ACHN (cell line): Measurements from ENCODE around the gene SYNPR.

Source experiments
- DNase-seq: peaks from one replicate; pipeline ENCODE4 v3.0.0-alpha.2; 2015
- in situ Hi-C: cut with HindIII; loops from 2 replicates; pipeline ENCODE4 v1.10.0; 2017; ENCODE audit warnings: low sequenced_read_pairs, low pct_ligation_motif_present, low pct_unique_long_range_greater_than_20kb

The SYNPR gene

DNA sequence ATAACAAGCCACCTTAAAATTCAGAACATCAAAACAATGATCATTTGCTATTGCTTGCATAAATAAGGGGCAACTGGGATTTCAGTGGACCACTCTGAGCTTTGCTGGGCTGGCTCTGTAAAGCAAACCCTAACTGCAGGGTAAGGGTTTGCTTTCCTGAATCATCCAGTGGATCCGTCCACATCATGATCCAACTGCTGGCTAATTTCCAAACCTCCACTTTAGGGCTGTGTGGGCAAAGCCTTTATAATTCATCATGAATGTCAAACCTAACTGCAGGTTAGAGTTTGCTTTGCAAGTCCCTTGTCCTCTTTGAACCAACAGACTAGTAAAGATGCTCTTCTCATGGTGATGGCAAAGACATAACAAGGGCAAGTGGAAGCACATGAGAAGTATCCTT is 76.1 kb downstream of the SYNPR start:
- DNase-seq, result no peak
- in situ Hi-C loops, result no loop called here

DNA sequence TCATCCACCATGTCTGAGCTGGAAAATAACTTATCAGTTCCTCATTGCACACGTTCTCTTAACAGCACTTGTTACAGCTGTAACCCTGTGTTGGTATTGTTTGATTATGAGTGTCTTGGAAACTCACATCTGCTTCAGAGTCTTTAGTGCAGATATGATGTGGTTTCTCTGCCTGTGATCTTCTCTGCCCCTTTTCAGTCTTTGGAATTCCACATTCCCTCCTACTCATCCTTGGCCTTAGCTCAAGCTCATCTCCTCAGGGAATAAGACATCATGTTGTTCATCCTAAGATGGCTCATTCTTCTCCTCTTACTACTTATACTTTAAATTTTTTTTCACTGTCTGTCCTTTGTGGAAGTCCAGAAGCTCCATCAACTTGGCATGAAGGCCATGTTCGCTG is 77.7 kb downstream of the SYNPR start:
- DNase-seq, result no peak
- in situ Hi-C loops, result no loop called here

DNA sequence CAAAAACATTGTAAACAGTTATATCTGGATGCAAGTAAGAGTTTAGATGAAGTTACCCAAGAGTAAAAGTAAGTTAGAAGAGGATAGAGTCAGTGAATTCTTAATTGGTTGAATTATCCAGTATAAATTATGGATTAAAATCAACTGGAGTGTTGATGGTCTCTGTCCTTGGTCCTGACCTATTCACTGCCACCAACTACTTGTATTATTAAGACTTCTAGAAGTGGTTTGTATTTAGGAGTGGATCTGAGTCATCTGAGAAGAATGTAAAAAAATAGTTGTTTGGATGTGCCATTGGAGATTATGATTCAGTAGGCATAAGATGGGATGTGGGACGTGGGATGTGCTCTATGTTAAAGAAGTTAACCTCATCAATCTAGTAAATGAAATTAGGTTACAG is 86.4 kb downstream of the SYNPR start:
- DNase-seq, result peak; percentile 57
- in situ Hi-C loops, result no loop called here

DNA sequence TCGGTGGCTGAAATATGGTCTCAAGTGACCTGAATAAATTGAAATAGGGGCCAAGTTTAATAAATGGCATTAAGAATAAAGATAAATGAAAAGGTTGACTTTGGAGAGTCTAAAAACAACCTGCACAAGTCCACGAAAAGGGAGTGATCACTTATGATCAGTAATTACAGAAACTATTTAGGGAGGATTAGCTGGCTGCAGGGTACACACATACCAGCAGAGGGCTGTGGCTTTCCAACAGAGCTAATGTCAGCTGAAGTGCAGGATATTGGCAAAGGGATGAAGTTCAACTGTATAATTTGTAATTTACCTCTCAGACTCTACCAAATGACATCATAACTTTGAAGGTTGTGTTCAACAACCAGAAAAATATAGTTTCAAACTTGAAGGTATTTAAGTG is 86.8 kb downstream of the SYNPR start:
- peak; percentile 27 for DNase-seq
- in situ Hi-C loops, result no loop called here

DNA sequence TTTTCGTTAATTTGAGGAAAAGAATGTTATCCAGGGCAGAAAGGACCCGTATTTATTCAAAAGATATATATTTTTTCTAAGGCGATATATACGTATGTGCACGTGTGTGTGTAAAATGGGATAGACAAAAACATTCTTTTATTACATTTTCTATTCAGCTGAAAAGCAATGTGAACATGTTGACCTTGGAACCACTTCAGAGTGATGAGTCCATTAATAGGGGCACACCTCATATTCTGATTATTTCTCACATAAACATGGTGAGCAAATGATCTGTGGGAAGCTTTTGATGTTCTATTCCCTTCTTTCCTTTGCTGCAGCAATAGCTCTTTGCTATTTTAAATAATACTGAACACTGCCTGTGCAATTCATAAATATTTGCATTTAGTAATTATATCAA is 87.6 kb downstream of the SYNPR start:
- in situ Hi-C loops, result no loop called here
- DNase-seq, result no peak

DNA sequence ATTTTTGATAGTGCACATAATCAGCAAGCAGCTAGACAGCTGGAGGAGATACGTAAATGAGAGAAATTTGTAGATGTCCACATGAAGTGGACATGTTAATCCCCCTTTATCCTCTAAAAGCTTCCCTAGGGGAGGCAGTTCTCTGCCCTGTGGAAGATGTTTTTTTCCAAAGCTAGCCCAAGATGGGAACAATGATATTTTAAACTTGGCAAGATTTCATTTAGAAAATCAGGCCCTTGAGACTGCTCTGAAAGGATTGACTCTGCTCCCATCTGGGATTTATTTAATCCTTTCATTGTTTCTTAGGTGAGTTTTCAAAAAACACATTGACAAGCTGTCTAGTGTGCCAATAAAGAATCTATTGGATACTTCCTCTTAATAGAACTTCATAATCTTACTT is 92.0 kb downstream of the SYNPR start:
- in situ Hi-C loops, result no loop called here
- DNase-seq, result no peak

DNA sequence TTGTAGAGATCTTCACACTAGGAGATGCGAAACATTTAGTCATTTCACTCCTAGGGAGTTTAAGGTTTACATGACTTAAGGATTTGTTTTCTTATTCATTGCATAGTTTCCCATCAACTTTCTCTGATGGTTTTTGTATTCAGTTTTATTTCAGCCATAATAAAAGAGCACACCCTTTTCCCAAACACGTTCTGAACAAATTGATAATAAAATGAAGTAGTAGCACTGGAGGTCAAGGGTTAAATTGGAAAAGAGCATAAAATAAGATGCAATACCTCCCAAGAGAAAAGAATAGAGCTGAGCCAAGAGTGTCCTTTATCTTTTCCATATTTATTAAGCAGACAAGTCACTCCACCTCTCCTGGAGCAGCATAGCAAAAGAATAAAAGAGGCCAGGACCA is 104.9 kb downstream of the SYNPR start:
- in situ Hi-C loops, result no loop called here
- DNase-seq, result no peak

DNA sequence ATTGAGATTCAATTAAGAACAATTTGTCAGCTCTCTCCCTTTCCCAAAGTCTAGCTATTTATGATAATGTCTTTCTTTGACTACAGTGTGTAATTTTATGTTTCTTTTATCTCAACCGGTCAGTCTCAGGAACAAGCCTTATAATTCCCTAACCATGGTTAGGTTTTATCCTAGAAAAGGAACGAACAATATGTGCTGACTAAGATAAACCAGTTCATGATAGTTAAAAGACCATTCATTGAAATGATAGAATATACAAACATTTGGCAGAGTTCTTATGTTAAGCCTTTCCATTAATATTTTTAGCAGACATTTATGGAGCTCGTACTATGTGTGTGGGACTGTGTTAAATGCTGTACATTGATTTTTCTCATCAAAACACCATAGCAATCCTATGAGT is 106.3 kb downstream of the SYNPR start:
- in situ Hi-C loops, result no loop called here
- no peak for DNase-seq

DNA sequence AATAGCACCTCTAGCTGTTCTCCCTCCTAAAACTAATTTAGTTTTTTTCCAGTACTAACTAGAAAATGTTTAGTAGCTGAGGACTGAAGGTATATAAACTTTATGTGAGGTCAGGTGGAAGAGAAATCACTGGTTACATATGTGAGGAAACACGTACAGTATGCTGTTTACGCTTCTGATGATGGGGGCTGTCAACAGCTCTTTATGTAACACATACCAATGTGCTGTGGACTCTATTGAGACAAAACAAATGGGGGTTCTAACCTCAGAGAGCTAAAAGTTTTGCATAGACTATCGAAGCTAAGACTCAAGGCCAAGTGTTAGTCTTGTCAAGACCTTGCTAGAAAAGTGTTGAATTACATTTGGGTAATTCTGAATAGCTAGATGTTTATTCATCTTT is 107.5 kb downstream of the SYNPR start:
- in situ Hi-C loops, result no loop called here
- DNase-seq, result no peak

DNA sequence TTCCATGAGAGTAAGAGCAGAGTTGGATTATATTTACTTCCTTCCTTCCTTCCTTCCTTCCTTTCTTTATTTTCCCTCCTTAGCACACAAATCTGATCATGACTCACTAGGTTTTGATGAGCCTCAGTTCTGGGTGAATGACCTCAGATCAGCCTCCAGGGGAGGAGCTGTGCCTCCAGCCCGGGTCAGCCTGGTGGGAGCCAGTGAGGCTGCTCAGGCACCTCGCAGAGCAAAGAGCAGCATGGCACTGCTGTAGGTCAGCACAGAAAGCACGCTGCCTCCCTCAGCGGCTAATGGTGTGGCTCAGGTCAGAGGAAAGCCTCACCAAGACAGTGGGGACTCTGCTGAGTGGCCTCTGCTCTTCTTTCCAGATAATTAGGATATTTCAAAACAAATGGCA is 108.5 kb downstream of the SYNPR start:
- DNase-seq, result peak; percentile 66
- in situ Hi-C loops, result no loop called here

DNA sequence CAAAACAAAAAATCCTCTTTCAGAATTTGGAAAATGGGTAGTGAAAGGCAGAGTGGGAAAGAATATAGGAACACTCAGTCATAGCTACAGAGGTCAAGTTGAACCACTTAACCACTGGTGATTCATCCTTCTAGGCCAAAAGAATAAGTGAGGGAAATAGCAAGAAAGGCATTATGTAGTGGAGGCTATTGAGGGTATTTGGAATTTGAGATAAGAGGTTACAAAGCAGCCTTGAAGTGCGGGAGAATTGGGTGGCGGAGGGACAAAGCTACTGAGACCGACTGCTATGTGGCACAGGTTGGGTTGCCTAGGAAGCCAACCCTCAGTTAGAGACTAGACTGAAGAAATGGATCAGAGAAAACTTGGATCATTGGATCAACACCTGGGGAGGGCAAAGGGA is 109.5 kb downstream of the SYNPR start:
- DNase-seq, result peak; percentile 56

DNA sequence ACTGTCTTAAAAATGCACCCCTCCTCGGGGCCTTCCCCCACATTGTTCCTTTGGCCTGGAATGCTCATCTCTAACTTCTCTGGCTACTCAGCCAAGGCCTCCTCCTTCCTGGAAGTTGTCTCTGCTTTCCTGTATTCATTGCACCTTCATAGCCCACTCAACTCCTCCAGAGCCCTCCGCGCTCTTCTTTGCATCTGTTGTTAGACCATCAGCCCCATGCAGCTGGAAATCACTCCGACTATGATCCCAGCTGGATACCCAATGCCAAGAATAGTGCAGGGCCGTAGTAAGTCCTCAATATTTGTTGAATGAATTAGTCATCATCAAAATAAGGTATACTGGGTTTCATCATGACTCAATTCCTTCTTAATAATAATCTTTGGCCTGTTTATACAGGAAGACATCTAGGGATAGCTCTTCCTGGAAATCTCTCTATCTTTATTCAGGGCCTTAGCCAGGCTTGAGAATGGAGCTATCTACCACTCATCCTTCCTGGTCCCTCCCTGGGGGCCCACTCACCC is 112.7 kb downstream of the SYNPR start:
- in situ Hi-C loops, result no loop called here
- no peak for DNase-seq

More for the DNA sequence above, 109.5 kb downstream of the SYNPR start:
- in situ Hi-C loops, result no loop called here

DNA sequence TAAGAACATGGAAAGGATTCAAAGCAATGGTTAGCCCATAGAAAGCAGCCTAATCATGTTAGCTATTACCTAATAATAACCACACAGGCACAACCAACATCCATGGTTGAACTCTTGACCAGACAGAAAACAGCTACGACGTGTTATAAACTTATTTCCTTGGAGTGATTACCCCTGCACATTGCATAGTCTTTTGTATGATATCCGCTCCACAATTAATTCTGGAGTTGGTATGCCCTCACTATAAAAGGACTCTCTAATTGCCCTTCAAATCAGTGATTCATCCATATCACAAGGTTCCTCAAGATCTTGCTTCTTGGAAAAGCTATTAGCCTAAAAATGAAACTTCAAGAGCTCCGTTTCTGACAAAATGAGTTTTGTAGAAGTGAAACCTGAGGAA is 117.9 kb downstream of the SYNPR start:
- in situ Hi-C loops, result no loop called here
- DNase-seq, result no peak

DNA sequence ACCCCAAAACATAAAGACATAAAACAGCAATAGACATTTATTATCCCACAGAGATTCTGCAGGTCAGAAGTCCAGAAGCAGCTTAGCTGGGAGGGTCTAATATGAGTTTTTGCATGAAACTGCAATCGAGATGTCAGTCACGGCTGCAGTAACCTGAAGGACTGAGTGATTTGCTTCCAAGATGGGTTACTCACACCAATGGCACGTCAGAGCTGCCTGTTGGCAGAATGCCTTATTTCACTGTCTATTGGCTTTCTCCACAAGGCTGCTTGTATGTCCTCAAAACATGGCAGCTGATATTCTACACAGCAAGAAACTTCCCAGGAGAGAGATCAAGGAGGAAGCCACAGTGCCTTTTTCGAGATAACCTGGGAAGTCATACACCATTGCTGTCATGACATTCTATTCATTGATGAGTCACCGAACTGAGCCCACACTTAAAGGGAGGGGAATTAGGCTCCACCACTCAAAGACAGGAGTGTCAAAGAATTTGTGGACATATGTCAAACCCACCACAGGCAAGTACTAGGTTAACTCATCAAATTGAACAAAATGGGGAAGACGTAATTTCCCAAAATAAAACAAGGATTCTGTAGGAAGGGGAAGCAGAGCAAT is 122.2 kb downstream of the SYNPR start:
- in situ Hi-C loops, result no loop called here
- peak; percentile 81 for DNase-seq

DNA sequence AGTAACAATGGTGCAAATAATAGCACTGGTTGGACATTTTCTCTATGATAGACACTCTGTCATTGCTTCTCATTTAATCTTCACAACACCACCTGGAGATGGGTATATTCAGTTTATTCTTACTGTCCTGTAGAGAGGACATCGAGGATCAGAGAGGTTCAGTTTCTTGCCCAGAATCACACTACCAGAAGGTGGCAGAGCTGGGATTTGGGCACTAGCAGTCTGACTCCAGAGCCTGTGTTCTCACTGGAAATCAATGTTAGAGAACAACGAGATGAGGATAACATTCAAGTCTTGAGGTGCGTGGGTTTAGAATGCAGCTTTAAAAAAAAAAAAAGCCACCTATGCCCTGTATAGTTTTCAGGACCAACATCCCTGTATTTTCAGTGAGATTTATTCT is 127.8 kb downstream of the SYNPR start:
- in situ Hi-C loops, result no loop called here
- DNase-seq, result no peak

DNA sequence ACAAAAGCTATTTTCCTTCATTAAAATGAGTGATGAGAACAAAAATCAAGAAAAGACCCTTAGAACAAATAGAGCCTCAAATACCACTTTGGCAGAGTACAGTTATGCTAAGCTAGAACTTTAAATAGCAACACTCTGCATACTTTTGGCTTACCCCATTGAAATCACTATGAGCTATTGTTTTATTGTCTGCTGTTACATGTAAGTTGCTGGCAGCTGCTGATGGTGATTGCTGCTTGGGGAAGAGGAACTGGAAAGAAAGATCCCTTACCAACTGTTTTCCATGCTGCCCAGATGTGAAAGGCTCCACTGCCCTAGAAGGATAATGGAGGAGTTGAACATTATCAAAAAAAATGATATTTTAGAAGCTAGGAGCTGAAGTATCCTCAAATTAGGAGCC is 135.4 kb downstream of the SYNPR start:
- DNase-seq, result no peak
- in situ Hi-C loops, result no loop called here

DNA sequence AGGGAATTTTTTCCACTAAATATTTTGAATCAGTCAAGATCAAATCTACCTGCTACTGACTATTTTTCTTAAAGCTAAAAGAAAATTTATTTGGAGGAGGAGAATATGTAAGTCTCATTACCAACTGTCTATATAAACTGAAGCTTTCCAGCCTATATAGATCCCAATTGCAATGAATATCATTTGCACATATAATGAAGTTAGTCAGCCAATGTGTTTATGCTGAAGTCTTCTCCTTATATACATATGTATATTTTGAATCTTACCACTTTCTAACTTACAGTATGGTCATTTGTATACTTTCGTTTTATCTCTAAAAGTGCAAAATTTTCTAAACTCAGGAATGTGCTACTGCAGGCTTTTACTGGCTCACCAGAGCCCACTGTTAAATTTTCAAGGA is 136.5 kb downstream of the SYNPR start:
- DNase-seq, result no peak
- in situ Hi-C loops, result no loop called here

DNA sequence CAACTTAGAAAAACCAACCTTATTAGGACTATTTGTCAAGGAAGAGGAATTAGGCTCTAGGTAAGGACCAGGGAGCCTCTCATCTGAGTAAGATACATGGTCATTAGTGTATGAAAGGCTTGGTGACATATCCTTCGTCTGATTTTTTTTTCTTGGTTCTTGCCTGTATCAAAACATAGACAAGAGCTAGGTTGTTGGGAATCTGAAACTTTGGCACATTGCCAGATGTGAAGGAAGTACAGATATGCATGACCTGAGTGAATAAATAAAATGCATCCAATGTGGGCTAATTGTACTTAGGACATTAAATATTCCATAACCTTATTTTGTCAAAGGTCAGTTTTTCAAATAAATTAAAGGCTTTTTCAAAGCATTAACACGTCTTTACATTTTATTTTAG is 151.8 kb downstream of the SYNPR start:
- in situ Hi-C loops, result no loop called here
- no peak for DNase-seq

DNA sequence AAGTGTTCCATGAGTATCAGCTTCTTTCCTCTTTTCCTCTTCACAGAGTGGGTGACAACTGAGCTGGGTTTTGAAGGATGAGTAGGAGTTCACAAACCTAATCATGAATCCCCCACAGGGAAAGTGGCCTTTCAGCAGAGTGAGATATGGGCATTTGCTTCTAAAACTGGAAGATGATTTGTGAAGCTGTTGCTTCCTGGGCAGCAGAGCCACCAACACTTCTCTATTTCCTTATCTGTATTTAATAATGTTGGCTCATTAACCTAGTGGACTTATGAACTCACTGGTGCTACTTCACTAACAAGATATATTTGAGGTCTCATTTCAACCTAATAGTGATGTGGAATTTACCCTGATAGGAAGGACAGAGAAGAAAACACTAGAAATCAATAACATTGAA is 152.8 kb downstream of the SYNPR start:
- no peak for DNase-seq
- in situ Hi-C loops, result no loop called here

DNA sequence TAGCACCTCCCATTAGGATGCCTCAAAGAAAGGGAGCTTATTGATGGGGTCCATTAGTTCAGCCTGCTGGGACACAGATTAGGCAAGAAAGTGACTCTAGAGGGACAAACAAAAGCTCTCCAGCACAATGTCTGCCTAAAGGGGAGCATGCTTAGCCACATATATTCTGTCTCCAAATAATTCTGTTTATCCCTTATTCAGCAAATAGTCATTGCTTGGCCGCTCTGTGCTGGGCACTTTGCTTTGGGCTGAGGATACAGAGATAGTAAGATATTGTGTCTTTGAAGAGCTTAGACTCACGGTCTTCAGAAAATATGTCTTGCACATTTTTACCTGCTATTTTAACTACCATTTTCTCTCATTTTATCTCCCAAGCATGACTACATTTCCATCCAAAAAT is 159.8 kb downstream of the SYNPR start:
- no peak for DNase-seq
- in situ Hi-C loops, result no loop called here

DNA sequence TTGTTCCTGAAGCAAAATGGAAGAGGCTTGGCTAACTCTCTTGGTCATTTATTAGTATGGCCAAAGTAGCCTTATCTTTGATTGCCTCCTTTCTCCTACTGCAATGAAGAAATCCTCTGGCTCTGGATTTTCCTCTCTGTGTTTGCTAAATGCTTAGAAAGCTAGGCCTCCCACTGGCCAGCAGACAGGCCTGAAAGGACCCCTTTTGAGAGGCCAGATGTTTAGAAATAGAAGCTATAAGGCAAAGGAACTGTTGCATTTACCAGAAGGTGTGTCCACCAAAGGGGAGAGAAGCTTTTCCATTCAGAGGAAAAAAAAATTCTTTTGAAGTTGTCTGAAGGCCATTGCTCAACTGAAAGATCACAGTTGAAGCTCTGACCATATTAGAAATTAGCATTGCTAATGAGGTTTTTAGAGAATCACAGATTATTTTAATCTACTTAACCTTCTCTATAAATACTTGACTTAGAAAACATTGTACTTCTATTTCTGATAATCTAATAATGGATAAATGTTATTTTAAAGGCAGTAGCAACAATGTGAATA is 160.8 kb downstream of the SYNPR start:
- DNase-seq, result no peak
- in situ Hi-C loops, result no loop called here
